Measurements from ENCODE around the gene ASIC3.

ASIC3 gene

DNA sequence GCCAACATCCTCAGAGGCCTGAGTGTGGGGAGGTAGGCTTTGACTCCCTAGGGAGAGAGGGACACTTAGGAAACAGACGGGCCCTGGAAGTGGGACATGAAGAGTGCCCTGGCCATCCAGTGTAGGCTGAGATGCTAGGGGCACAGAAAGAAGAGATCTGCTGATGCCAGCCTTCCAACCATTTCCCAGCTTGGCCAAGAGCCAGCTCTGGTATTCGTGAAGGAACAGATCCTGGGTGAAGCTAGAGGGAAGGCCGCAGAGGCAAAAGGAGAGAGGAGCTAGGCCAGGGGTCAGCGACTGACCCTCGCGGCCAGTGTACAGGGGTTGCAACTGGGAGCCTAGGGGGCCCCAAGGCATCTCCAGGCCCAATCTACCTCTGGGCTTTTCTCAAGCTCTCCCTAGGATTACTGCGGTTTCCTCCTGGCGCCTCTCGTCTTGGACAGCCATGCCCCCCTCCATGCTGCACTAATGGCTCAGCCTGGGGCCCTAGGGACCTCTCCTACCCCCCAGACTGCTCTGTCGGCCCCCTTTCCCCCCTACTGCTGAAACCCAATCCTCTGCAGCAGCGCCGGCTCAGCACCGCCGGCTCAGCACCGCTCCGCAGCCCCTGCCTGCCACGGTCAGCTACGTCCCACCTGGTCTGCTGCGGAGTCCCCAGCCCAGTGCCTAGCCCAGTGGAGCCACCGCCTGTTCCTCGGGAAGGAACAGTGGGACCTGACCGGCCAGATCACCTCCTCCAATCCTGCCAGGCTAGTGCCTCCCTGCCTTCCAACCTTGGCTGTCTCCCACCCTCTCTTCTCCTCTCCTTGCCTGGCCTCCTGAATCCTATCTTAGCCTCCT lies at the start of gene ASIC3:
ASIC3 (plus strand) TSS at position 556 of the 840 bp plus-strand sequence. CDS start 355 bp downstream, outside the sequence.
- Histone ChIP-seq H3K27me3 (replicated peaks; ENCODE audit: control insufficient read depth, insufficient read depth, low read length) (peaks cover 9% of the 10 kb centered on the region), H3K9me3 (ENCODE audit: control insufficient read depth, low read length) (no peaks in the 10 kb centered on the region), H3K4me3 (ENCODE audit: low read length) (no peak within 1 kb of the TSS), H3K4me1 (ENCODE audit: control insufficient read depth, insufficient read depth, low read length) (peaks cover 27% of the 10 kb centered on the region), H3K9ac (ENCODE audit: low read length) (peak within 1 kb of the TSS; percentile 6), H3K36me3 (ENCODE audit: control insufficient read depth, insufficient read depth, low read length, severe bottlenecking) (no peaks in the 10 kb centered on the region)
- DNase-seq (ENCODE audit: low read depth), result no peak

DNA sequence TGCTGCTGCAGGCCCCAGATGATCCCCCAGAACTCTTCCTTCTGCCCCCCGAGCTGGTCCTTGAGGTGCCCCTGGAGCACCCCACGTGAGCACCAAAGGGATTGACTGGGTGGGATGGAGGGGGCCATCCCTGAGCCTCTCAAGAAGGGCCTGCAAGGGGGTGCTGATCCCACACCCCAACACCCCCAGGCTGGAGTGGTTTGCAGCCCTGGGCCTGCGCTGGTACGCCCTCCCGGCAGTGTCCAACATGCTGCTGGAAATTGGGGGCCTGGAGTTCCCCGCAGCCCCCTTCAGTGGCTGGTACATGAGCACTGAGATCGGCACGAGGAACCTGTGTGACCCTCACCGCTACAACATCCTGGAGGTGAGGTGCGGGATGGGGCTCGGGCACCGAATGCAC lies 49.3 kb upstream of the ASIC3 start:
- no peak for DNase-seq (ENCODE audit: low read depth)
- H3K4me3 ChIP-seq (ENCODE audit: low read length), result no peak overlapping the region
- peaks cover 35% of the 10 kb centered on the region for H3K27me3 ChIP-seq (replicated peaks; ENCODE audit: control insufficient read depth, insufficient read depth, low read length)
- no peaks in the 10 kb centered on the region for H3K4me1 ChIP-seq (ENCODE audit: control insufficient read depth, insufficient read depth, low read length)
- H3K36me3 ChIP-seq (ENCODE audit: control insufficient read depth, insufficient read depth, low read length, severe bottlenecking), result no peaks in the 10 kb centered on the region
- H3K9me3 ChIP-seq (ENCODE audit: control insufficient read depth, low read length), result no peaks in the 10 kb centered on the region
- no peak overlapping the region for H3K9ac ChIP-seq (ENCODE audit: low read length)

DNA sequence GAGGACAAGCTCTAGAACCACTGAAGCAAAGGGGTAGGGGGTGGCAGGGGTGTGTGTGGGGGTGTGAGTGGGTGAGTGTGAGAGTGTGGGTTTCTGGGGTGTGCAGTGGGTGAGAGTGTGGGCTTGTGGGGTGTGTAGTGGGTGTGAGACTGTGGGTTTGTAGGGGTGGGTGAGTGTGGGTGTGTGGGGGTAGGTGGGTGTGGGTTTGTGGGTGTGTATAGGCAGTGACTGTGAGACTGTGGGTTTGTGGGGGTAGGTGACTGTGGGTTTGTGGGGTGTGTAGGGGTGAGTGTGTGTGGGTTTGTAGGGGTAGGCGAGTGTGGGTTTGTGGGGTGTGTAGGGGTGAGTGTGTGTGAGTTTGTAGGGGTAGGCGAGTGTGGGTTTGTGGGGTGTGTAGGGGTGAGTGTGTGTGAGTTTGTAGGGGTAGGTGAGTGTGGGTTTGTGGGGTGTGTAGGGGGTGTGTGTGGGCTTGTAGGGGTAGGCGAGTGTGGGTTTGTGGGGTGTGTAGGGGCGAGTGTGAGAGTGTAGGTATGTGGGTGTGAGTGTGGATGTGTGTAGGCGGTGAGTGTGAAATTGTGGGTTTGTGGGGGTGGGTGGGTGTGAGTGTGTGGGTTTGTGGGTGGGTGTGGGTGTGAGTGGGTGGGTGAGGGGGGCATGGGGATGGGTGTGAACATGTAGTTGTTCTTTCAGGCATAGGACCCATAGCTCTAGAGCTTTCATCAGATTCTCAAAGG lies 48.7 kb upstream of the ASIC3 start:
- no peak for DNase-seq (ENCODE audit: low read depth)
- H3K9ac ChIP-seq (ENCODE audit: low read length), result no peak overlapping the region
- no peaks in the 10 kb centered on the region for H3K4me1 ChIP-seq (ENCODE audit: control insufficient read depth, insufficient read depth, low read length)
- H3K27me3 ChIP-seq (replicated peaks; ENCODE audit: control insufficient read depth, insufficient read depth, low read length), result peaks cover 35% of the 10 kb centered on the region
- H3K36me3 ChIP-seq (ENCODE audit: control insufficient read depth, insufficient read depth, low read length, severe bottlenecking), result no peaks in the 10 kb centered on the region
- no peaks in the 10 kb centered on the region for H3K9me3 ChIP-seq (ENCODE audit: control insufficient read depth, low read length)
- H3K4me3 ChIP-seq (ENCODE audit: low read length), result no peak overlapping the region

DNA sequence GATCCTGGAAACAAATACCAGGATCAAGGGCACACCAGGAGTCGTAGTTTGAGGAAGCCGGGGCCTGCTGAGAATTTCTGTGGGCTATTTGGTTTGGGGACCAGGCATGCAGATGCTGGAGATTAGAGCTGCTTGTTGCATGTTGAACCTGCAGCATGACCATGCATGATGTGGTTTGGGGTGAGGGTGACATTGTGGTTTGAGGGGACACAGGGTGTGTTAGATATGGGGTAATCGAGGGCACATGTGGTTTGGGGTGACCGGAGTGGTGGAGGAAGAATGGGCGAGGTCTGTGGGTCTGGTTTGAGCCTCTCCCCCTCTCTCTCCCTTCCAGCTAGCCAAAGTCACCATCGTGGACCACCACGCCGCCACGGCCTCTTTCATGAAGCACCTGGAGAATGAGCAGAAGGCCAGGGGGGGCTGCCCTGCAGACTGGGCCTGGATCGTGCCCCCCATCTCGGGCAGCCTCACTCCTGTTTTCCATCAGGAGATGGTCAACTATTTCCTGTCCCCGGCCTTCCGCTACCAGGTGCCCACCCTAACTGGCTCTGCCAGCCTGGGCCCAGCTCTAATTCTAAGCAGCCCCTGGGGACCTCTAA lies 47.3 kb upstream of the ASIC3 start:
- no peak overlapping the region for H3K4me3 ChIP-seq (ENCODE audit: low read length)
- H3K9me3 ChIP-seq (ENCODE audit: control insufficient read depth, low read length), result no peaks in the 10 kb centered on the region
- H3K4me1 ChIP-seq (ENCODE audit: control insufficient read depth, insufficient read depth, low read length), result no peaks in the 10 kb centered on the region
- H3K27me3 ChIP-seq (replicated peaks; ENCODE audit: control insufficient read depth, insufficient read depth, low read length), result peaks cover 42% of the 10 kb centered on the region
- H3K36me3 ChIP-seq (ENCODE audit: control insufficient read depth, insufficient read depth, low read length, severe bottlenecking), result no peaks in the 10 kb centered on the region
- no peak for DNase-seq (ENCODE audit: low read depth)
- no peak overlapping the region for H3K9ac ChIP-seq (ENCODE audit: low read length)

DNA sequence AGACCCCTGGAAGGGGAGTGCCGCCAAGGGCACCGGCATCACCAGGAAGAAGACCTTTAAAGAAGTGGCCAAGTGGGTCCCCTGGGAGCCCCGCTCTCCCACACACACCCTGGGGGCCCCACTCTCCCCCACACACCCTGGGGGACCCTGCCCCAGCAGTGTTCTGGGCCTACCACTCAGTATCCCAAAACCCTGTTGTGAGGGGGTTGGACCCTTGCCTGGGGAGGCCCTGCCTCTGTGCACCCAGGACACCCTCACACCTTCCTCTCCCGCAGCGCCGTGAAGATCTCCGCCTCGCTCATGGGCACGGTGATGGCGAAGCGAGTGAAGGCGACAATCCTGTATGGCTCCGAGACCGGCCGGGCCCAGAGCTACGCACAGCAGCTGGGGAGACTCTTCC lies 46.8 kb upstream of the ASIC3 start:
- Histone ChIP-seq H3K27me3 (replicated peaks; ENCODE audit: control insufficient read depth, insufficient read depth, low read length) (peaks cover 42% of the 10 kb centered on the region), H3K36me3 (ENCODE audit: control insufficient read depth, insufficient read depth, low read length, severe bottlenecking) (no peaks in the 10 kb centered on the region), H3K9ac (ENCODE audit: low read length) (no peak overlapping the region)

DNA sequence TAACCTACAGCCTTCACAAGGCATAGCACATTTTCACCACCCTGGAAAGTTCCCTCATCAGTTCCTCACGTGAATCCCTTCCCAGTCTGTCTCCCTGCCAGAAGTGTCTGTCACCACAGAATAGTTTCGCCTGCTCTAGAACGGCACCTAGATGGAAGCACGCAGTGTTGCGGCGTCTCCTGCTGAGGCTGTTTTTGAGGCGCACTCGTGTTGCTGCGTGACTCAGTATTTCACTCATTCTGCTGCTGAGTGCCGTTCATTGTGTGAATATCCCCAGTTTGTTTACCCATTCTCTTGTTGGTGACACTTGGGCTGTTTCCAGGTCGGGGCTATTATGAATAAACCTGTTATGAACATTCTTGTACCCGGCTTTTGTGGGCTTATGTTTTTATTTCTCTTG lies 44.8 kb upstream of the ASIC3 start:
- Histone ChIP-seq H3K27me3 (replicated peaks; ENCODE audit: control insufficient read depth, insufficient read depth, low read length) (peaks cover 32% of the 10 kb centered on the region), H3K4me1 (ENCODE audit: control insufficient read depth, insufficient read depth, low read length) (no peaks in the 10 kb centered on the region), H3K9ac (ENCODE audit: low read length) (no peak overlapping the region), H3K4me3 (ENCODE audit: low read length) (no peak overlapping the region), H3K9me3 (ENCODE audit: control insufficient read depth, low read length) (no peaks in the 10 kb centered on the region), H3K36me3 (ENCODE audit: control insufficient read depth, insufficient read depth, low read length, severe bottlenecking) (no peaks in the 10 kb centered on the region)
- DNase-seq (ENCODE audit: low read depth), result no peak

More for the DNA sequence above, 46.8 kb upstream of the ASIC3 start:
- Histone ChIP-seq H3K4me3 (ENCODE audit: low read length) (no peak overlapping the region), H3K4me1 (ENCODE audit: control insufficient read depth, insufficient read depth, low read length) (no peaks in the 10 kb centered on the region), H3K9me3 (ENCODE audit: control insufficient read depth, low read length) (no peaks in the 10 kb centered on the region)
- DNase-seq (ENCODE audit: low read depth), result no peak

DNA sequence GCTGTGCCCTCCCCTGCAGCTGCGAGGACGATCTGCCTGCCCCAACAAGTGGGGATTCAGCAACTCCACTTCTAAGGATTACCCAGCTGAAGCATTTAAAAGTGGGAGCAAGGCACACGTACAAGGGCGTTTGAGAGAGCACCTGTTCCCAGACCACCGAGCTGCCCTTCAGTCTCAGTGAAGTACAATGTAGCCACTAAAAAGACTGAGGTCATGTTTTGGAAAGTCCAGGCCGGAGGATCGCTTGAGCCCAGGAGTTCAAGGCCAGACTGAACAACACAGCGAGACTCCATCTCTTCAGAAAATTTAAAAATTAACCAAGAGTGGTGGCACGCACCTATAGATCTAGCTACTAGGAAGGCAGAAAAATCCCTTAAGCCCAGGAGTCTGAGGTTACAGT lies 42.8 kb upstream of the ASIC3 start:
- Histone ChIP-seq H3K9me3 (ENCODE audit: control insufficient read depth, low read length) (no peaks in the 10 kb centered on the region), H3K4me3 (ENCODE audit: low read length) (no peak overlapping the region), H3K9ac (ENCODE audit: low read length) (no peak overlapping the region), H3K27me3 (replicated peaks; ENCODE audit: control insufficient read depth, insufficient read depth, low read length) (peaks cover 23% of the 10 kb centered on the region), H3K4me1 (ENCODE audit: control insufficient read depth, insufficient read depth, low read length) (no peaks in the 10 kb centered on the region), H3K36me3 (ENCODE audit: control insufficient read depth, insufficient read depth, low read length, severe bottlenecking) (no peaks in the 10 kb centered on the region)
- no peak for DNase-seq (ENCODE audit: low read depth)

DNA sequence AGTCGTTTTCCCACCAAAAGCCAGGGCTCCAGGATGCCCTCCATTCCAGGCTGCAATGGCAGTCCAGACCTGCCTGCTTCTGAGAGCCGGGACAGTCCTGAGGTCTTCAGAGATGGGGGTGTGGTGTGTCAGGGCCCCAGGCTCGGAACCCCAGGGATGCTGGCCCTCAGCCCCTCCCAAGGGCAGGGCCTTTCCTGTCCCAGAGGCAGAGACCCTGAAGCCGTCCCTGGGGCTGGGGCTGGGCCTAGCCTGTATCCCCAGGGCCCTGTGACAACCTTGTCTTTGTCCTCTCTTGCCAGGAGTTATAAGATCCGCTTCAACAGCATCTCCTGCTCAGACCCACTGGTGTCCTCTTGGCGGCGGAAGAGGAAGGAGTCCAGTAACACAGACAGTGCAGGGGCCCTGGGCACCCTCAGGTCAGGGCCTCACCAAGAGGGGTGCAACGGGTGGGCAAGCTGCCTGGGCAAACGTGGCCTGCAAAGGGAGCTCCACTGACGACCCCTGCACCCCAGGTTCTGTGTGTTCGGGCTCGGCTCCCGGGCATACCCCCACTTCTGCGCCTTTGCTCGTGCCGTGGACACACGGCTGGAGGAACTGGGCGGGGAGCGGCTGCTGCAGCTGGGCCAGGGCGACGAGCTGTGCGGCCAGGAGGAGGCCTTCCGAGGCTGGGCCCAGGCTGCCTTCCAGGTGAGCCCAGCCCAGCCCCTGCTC lies 41.6 kb upstream of the ASIC3 start:
- H3K4me3 ChIP-seq (ENCODE audit: low read length), result no peak overlapping the region
- peaks cover 16% of the 10 kb centered on the region for H3K27me3 ChIP-seq (replicated peaks; ENCODE audit: control insufficient read depth, insufficient read depth, low read length)
- peaks cover 4% of the 10 kb centered on the region for H3K4me1 ChIP-seq (ENCODE audit: control insufficient read depth, insufficient read depth, low read length)
- H3K9me3 ChIP-seq (ENCODE audit: control insufficient read depth, low read length), result no peaks in the 10 kb centered on the region
- DNase-seq (ENCODE audit: low read depth), result no peak
- H3K9ac ChIP-seq (ENCODE audit: low read length), result no peak overlapping the region
- no peaks in the 10 kb centered on the region for H3K36me3 ChIP-seq (ENCODE audit: control insufficient read depth, insufficient read depth, low read length, severe bottlenecking)

DNA sequence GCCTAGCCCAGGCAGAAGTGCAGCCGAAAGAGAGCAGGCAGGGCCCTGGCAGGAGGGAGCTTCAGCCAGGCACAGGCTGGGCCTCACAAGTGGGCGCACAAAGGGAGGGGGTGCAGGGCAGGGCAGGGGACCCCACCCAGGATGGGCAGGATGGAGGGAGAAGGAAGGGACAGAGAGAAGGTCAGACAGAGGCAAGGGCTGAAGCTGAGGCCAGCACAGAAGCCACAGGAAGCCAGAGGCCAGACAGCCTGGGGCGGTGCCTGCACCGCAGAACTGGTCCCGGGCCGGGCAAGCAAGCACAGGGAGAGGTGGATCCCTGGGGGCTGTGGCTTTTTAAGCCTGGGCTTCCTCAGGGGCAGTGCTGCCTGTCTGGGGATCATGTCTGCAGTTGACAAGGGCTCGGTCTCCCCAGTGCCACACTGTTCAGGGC lies 40.8 kb upstream of the ASIC3 start:
- Histone ChIP-seq H3K27me3 (replicated peaks; ENCODE audit: control insufficient read depth, insufficient read depth, low read length) (peaks cover 17% of the 10 kb centered on the region), H3K4me3 (ENCODE audit: low read length) (no peak overlapping the region), H3K9ac (ENCODE audit: low read length) (no peak overlapping the region), H3K9me3 (ENCODE audit: control insufficient read depth, low read length) (no peaks in the 10 kb centered on the region), H3K36me3 (ENCODE audit: control insufficient read depth, insufficient read depth, low read length, severe bottlenecking) (no peaks in the 10 kb centered on the region), H3K4me1 (ENCODE audit: control insufficient read depth, insufficient read depth, low read length) (peaks cover 7% of the 10 kb centered on the region)
- DNase-seq (ENCODE audit: low read depth), result no peak

DNA sequence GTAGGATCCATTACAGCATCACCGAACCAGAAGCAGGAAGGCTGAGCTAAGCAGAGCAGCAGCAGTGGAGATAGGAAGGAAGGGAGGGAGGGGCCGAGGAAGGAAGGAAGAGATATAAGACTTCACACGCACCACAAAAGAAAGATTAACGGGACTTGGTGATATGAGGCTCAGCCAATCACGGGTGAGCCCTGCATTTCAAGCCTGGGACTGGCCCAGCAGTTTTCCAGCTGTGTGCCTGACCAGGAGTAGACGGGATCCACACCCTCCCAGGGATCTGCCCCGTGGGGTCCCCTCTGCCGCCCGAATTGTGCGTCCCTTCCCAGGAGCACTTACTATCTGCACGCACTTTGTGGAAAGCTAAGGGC lies 40.2 kb upstream of the ASIC3 start:
- no peak for DNase-seq (ENCODE audit: low read depth)
- peaks cover 12% of the 10 kb centered on the region for H3K4me1 ChIP-seq (ENCODE audit: control insufficient read depth, insufficient read depth, low read length)
- no peaks in the 10 kb centered on the region for H3K9me3 ChIP-seq (ENCODE audit: control insufficient read depth, low read length)
- H3K36me3 ChIP-seq (ENCODE audit: control insufficient read depth, insufficient read depth, low read length, severe bottlenecking), result no peaks in the 10 kb centered on the region
- peak overlapping the region; percentile 69 for H3K4me3 ChIP-seq (ENCODE audit: low read length)
- peak overlapping the region; percentile 63 for H3K9ac ChIP-seq (ENCODE audit: low read length)
- H3K27me3 ChIP-seq (replicated peaks; ENCODE audit: control insufficient read depth, insufficient read depth, low read length), result peaks cover 16% of the 10 kb centered on the region
